K562 (cell line): Measurements from ENCODE around the gene TTYH2. TPM values are rescaled to one million over a fixed set of nuclear protein-coding genes. Genes with fewer than 3 reads are reported as not detected.

Source experiments
- ATAC-seq: fragments of 200-7000 bp; cut with Tn5 transposase; 3 replicates; pipeline ENCODE4 v1.9.1; 2020; ENCODE audit warnings: moderate library complexity
- BruUV-seq: library from RNA; stranded (reverse); fragments of 400-500 nt; replicated peaks from 2 replicates; lab custom pipeline; 2021; lab: Mats Ljungman, UMichigan
- CTCF ChIA-PET: fragments of 300-600 bp; formaldehyde crosslinking; extraction: SDS; loops from one replicate; lab custom pipeline; 2021; ENCODE audit warnings: low intra/inter-chr PET ratio; lab: Yijun Ruan, JAX
- POLR2A ChIA-PET: fragments of 300-600, 350-650 bp; sonication (Branson Sonifier 250); formaldehyde crosslinking; extraction: SDS; loops from one replicate; lab custom pipeline; 2021; ENCODE audit warnings: antibody characterized with exemption, inconsistent platforms; lab: Yijun Ruan, JAX
- DNase-seq, 4 experiments: peaks; one replicate each; pipeline versions ENCODE4 v3.0.0 to v3.0.0-alpha.2; 2011 to 2018; ENCODE audit warnings: low spot score in 3 of 4, mixed read lengths in 3 of 4; ENCODE audit errors: extremely low read depth in 1 of 4
- FAIRE-seq: peaks from 2 replicates; lab custom pipeline; 2011; peaks lifted over from hg19 to GRCh38; lab: Jason Lieb, UNC
- H2AFZ ChIP-seq: 2 replicates; pipeline ENCODE4 v1.6.0; 2011; ENCODE audit warnings: low read depth, low read length, control low read depth, inconsistent platforms
- H3K27ac ChIP-seq: fragments of 200-600 bp; 3 replicates; pipeline ENCODE4 v1.8.0; 2011; ENCODE audit warnings: low read depth, mild to moderate bottlenecking, control low read depth, inconsistent platforms, low read length, moderate library complexity, mixed read lengths; ENCODE audit errors: extremely low read depth
- H3K27me3 ChIP-seq, 2 experiments: fragments of 300-600 bp in 1 of 2; 2 replicates in 1 of 2; 3 replicates in 1 of 2; pipeline versions ENCODE4 v1.6.0 to v1.8.0; 2011; ENCODE audit warnings: inconsistent platforms in 2 of 2, low read length in 2 of 2, mild to moderate bottlenecking in 1 of 2, mixed read lengths in 1 of 2, moderate library complexity in 1 of 2; ENCODE audit not compliant: control insufficient read depth in 2 of 2, insufficient read depth in 2 of 2
- H3K36me3 ChIP-seq: fragments of 300-600 bp; 3 replicates; pipeline ENCODE4 v1.8.0; 2011; ENCODE audit warnings: mild to moderate bottlenecking, low read length, inconsistent platforms; ENCODE audit not compliant: control insufficient read depth, insufficient read depth
- H3K4me1 ChIP-seq, 2 experiments: fragments of 200-600 bp in 1 of 2; replicated peaks in 1 of 2; 2 replicates in 1 of 2; 3 replicates in 1 of 2; pipeline versions ENCODE4 v1.5.1 to v1.8.0; 2011; ENCODE audit warnings: inconsistent platforms in 2 of 2, low read length in 2 of 2, mild to moderate bottlenecking in 1 of 2, mixed read lengths in 1 of 2, moderate library complexity in 1 of 2; ENCODE audit not compliant: control insufficient read depth in 2 of 2, insufficient read depth in 2 of 2
- H3K4me2 ChIP-seq: 2 replicates; pipeline ENCODE4 v1.6.1; 2011; ENCODE audit warnings: low read length, control low read depth, inconsistent platforms, mixed read lengths; ENCODE audit not compliant: insufficient read depth
- H3K4me3 ChIP-seq: fragments of 200-600 bp; sonication (generic), shearing (Covaris generic); 2 replicates; pipeline ENCODE4 v1.5.1; 2016; ENCODE audit warnings: control low read depth, inconsistent platforms
- H3K79me2 ChIP-seq: fragments of 200-600 bp; 3 replicates; pipeline ENCODE4 v1.8.0; 2011; ENCODE audit warnings: low read length, inconsistent platforms; ENCODE audit not compliant: control insufficient read depth, insufficient read depth
- H3K9ac ChIP-seq, 2 experiments: 2 replicates each; pipeline versions ENCODE4 v1.6.0 to v1.6.1; 2011; ENCODE audit warnings: low read depth in 2 of 2, low read length in 2 of 2, control low read depth in 1 of 2, inconsistent platforms in 1 of 2, mild to moderate bottlenecking in 1 of 2, mixed read lengths in 1 of 2; ENCODE audit not compliant: insufficient read depth in 1 of 2
- H3K9me1 ChIP-seq: one replicate; pipeline ENCODE4 v1.6.0; 2011; ENCODE audit warnings: inconsistent platforms, mild to moderate bottlenecking, low read length, moderate library complexity; ENCODE audit not compliant: control insufficient read depth, insufficient read depth
- H3K9me3 ChIP-seq: replicated peaks from 2 replicates; pipeline ENCODE4 v1.5.1; 2011; ENCODE audit warnings: low read depth, low read length, inconsistent platforms; ENCODE audit not compliant: control insufficient read depth, insufficient read depth
- H4K20me1 ChIP-seq: replicated peaks from 2 replicates; pipeline ENCODE4 v1.6.1; 2011; ENCODE audit warnings: low read length, inconsistent platforms, mixed read lengths; ENCODE audit not compliant: control insufficient read depth, insufficient read depth
- CSDE1 ChIP-seq, 2 experiments: fragments of 450-650 bp; IDR thresholded peaks; 2 replicates each; pipeline ENCODE4 v1.6.1; 2016; ENCODE audit warnings: mild to moderate bottlenecking in 1 of 2
- GTF2A2 ChIP-seq: IDR thresholded peaks from 2 replicates; pipeline ENCODE4 v1.6.1; 2016; ENCODE audit warnings: mild to moderate bottlenecking, missing genetic modification characterization, missing compliant biosample characterization
- ILK ChIP-seq: fragments of 450-650 bp; IDR thresholded peaks from 2 replicates; pipeline ENCODE4 v1.6.1; 2016; ENCODE audit warnings: missing genetic modification characterization, low read depth, mild to moderate bottlenecking, missing compliant biosample characterization, moderate library complexity, borderline replicate concordance
- KHSRP ChIP-seq: fragments of 450-650 bp; IDR thresholded peaks from 2 replicates; pipeline ENCODE4 v1.6.1; 2017
- MAFF ChIP-seq: IDR thresholded peaks from 2 replicates; pipeline ENCODE4 v1.6.1; 2012; ENCODE audit warnings: low read length, improper control_type of control experiment
- PHF21A ChIP-seq: fragments of 450-650 bp; IDR thresholded peaks from 2 replicates; pipeline ENCODE4 v1.6.1; 2017; ENCODE audit warnings: low read depth, borderline replicate concordance
- POLR2AphosphoS5 ChIP-seq: IDR thresholded peaks from 2 replicates; pipeline ENCODE4 v1.6.1; 2011; ENCODE audit warnings: mild to moderate bottlenecking, low read depth, low read length, moderate library complexity; ENCODE audit not compliant: control insufficient read depth, insufficient read depth
- RFX1 ChIP-seq: fragments of 450-650 bp; IDR thresholded peaks from 2 replicates; pipeline ENCODE4 v1.6.1; 2016; ENCODE audit warnings: mild to moderate bottlenecking, moderate library complexity
- TAL1 ChIP-seq: fragments of 450-650 bp; IDR thresholded peaks from 2 replicates; pipeline ENCODE4 v1.6.1; 2016; ENCODE audit warnings: mild to moderate bottlenecking
- ZBED1 ChIP-seq: IDR thresholded peaks from 2 replicates; pipeline ENCODE4 v1.6.1; 2014
- ZFX ChIP-seq: sonication (generic); formaldehyde crosslinking; IDR thresholded peaks from 2 replicates; pipeline ENCODE4 v1.8.0; 2022; ENCODE audit warnings: mild to moderate bottlenecking, missing genetic modification reagents, moderate library complexity
- ZNF143 ChIP-seq: sonication (generic); formaldehyde crosslinking; IDR thresholded peaks from 2 replicates; pipeline ENCODE4 v1.9.0; 2022; ENCODE audit warnings: mild to moderate bottlenecking, missing genetic modification reagents
- ZNF449 ChIP-seq: fragments of 250-450 bp; sonication (Bioruptor Pico); IDR thresholded peaks from 2 replicates; pipeline ENCODE4 v1.8.0; 2022; ENCODE audit warnings: moderate library complexity, mild to moderate bottlenecking, inconsistent platforms
- WGBS: fragments of 100-300 bp; shearing (Covaris generic); methylation state at CpG from one replicate; pipeline ENCODE4 v1.1.6; 2016; ENCODE audit warnings: low coverage, mixed read lengths; ENCODE audit not compliant: insufficient coverage; ENCODE audit errors: missing lambda C conversion rate; 5-methylcytosine and 5-hydroxymethylcytosine counted together
- in situ Hi-C: fragments of 300-500 bp; cut with MboI; formaldehyde crosslinking; loops from 4 replicates; pipeline ENCODE4 v1.15.0; 2018; ENCODE audit warnings: inconsistent platforms, mixed read lengths
- intact Hi-C: fragments of 100-400 bp; cut with micrococcal nuclease; formaldehyde crosslinking; loops from 2 replicates; pipeline ENCODE4 v1.14.2; 2022
- polyA plus RNA-seq, 8 experiments: library from polyadenylated mRNA; depleted of rRNA in 4 of 8; stranded (reverse) in 5 of 8; unstranded in 3 of 8; fragments of >200 nt; fragmentation: Nextera tagmentation in 2 of 8; fragmentation: Illumina TruSeq in 1 of 8; extraction: Ambion mirVana in 2 of 8; extraction: Trizol in 1 of 8; gene quantifications; 2 replicates each; pipeline versions ENCODE4 v1.2.1 to v1.2.3, GENCODE V29; 2011 to 2014; ENCODE audit warnings: inconsistent platforms in 1 of 8, missing spikeins in 1 of 8
- total RNA-seq, 7 experiments: library from RNA; depleted of rRNA in 6 of 7; stranded (reverse); fragments of >200 nt in 6 of 7; fragmentation: Illumina TruSeq in 2 of 7; extraction: Trizol in 2 of 7; gene quantifications; 2 replicates each; pipeline versions ENCODE4 v1.2.1 to v1.2.3, GENCODE V29; 2011 to 2021; ENCODE audit warnings: low replicate concordance in 1 of 7
- TF ChIP-seq, protein P1 (sequence below): IDR thresholded peaks from 3 replicates; pipeline ENCODE4 v1.6.1; 2011; ENCODE audit warnings: borderline replicate concordance, mild to moderate bottlenecking; ENCODE audit not compliant: insufficient read length, insufficient read depth
- TF ChIP-seq, protein P2 (sequence below): fragments of 450-650 bp; IDR thresholded peaks from 2 replicates; pipeline ENCODE4 v1.7.1; 2018; ENCODE audit warnings: mild to moderate bottlenecking, low read depth; ENCODE audit not compliant: partially characterized antibody

Gene TTYH2
- total and polyA plus RNA-seq, 9 of the 15 experiments (the other 6 are each of a cell fraction or from before 2014, with no cell fraction given): 0.03 to 2.0 (median 0.91) TPM

DNA sequence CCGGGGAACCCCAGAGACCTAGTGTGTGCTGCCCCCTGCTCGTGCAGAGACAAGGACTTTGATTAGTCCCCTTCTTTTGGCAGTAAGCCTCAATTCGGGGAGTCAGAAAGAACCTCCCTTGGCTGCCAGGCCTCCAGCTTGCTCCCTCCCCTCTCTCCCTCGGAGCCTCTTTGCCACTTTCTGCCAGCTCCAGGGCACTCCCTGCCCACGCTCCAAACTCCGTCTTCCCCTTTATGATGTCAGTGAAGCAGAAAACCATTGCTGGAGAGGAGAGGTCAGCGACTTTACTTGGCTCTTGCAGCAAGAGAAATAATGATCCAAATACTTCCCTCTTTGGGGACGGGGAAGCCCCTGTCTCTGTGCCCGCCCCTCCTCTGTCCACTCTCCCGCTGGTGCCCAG is 28.1 kb downstream of the TTYH2 start:
- Histone ChIP-seq H3K9ac (no peak overlapping the region), H3K9me3 (no peaks in the 10 kb centered on the region), H3K27me3 (peaks cover 0 to 16% of the 10 kb centered on the region in 2 experiments; a peak in 2 of 5 replicates), H3K9me1 (no peaks in the 10 kb centered on the region), H3K4me2 (no peak overlapping the region), H3K36me3 (no peaks in the 10 kb centered on the region), H3K4me1 (peaks cover 0 to 15% of the 10 kb centered on the region in 2 experiments; a peak in 2 of 5 replicates), H3K27ac (no peak overlapping the region), H3K79me2 (no peaks in the 10 kb centered on the region), H4K20me1 (no peaks in the 10 kb centered on the region), H3K4me3 (no peak overlapping the region), H2AFZ (no peak overlapping the region)
- CTCF ChIA-PET: no interaction called here
- in situ Hi-C loops (no loop called here), intact Hi-C loops (no loop called here)
- ATAC-seq (no peak), FAIRE-seq (no peak), DNase-seq (no peak)
- BruUV-seq: no TSS peak
- POLR2A ChIA-PET: interaction anchor here (0.6 to 0.7 kb wide), 2 partner anchors 9 to 47 kb away, joined by 3 read pairs; no protein-coding TSS in a partner anchor
- 12% methylated on average over 9 of the region's 10 CpGs for WGBS
- TF ChIP-seq ZNF143 (CRISPR knock-in tag): no peak
- TF ChIP-seq ZFX (CRISPR knock-in tag): no peak
- no peak for TF ChIP-seq KHSRP
- no peak for TF ChIP-seq ZBED1
- TF ChIP-seq PHF21A: no peak
- no peak for TF ChIP-seq MAFF
- TF ChIP-seq CSDE1 (IDR thresholded peaks at IDR 0.05): no peak
- no peak for TF ChIP-seq ZNF449 (CRISPR knock-in tag)
- no peak for TF ChIP-seq GTF2A2 (tag)
- no peak for TF ChIP-seq RFX1
- TF ChIP-seq, protein P1, sequence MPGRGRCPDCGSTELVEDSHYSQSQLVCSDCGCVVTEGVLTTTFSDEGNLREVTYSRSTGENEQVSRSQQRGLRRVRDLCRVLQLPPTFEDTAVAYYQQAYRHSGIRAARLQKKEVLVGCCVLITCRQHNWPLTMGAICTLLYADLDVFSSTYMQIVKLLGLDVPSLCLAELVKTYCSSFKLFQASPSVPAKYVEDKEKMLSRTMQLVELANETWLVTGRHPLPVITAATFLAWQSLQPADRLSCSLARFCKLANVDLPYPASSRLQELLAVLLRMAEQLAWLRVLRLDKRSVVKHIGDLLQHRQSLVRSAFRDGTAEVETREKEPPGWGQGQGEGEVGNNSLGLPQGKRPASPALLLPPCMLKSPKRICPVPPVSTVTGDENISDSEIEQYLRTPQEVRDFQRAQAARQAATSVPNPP: no peak
- TF ChIP-seq ILK (tag): no peak
- no peak for TF ChIP-seq POLR2AphosphoS5
- no peak for TF ChIP-seq TAL1
- TF ChIP-seq, protein P2, sequence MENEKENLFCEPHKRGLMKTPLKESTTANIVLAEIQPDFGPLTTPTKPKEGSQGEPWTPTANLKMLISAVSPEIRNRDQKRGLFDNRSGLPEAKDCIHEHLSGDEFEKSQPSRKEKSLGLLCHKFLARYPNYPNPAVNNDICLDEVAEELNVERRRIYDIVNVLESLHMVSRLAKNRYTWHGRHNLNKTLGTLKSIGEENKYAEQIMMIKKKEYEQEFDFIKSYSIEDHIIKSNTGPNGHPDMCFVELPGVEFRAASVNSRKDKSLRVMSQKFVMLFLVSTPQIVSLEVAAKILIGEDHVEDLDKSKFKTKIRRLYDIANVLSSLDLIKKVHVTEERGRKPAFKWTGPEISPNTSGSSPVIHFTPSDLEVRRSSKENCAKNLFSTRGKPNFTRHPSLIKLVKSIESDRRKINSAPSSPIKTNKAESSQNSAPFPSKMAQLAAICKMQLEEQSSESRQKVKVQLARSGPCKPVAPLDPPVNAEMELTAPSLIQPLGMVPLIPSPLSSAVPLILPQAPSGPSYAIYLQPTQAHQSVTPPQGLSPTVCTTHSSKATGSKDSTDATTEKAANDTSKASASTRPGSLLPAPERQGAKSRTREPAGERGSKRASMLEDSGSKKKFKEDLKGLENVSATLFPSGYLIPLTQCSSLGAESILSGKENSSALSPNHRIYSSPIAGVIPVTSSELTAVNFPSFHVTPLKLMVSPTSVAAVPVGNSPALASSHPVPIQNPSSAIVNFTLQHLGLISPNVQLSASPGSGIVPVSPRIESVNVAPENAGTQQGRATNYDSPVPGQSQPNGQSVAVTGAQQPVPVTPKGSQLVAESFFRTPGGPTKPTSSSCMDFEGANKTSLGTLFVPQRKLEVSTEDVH: no peak
